Breast epithelium (tissue), 3 donors: ENCODE data around the gene SMIM14.

Experiments
- POLR2A ChIP-seq: fragments of 450-650 bp; IDR thresholded peaks from one replicate; pipeline ENCODE4 v1.6.1; 2016; ENCODE audit warnings: antibody characterized with exemption, mild to moderate bottlenecking, moderate library complexity
- POLR2AphosphoS5 ChIP-seq, 3 donors: sonication (generic); formaldehyde crosslinking; IDR thresholded peaks; one replicate each; pipeline ENCODE4 v1.6.1; 2017; ENCODE audit warnings: antibody characterized with exemption in 3 of 3
- TF ChIP-seq, protein P1 (sequence below), 3 donors: fragments of 450-650 bp; IDR thresholded peaks; one replicate each; pipeline ENCODE4 v1.5.1; 2016 to 2017; ENCODE audit warnings: antibody characterized with exemption in 3 of 3, mild to moderate bottlenecking in 3 of 3, moderate library complexity in 3 of 3

DNA sequence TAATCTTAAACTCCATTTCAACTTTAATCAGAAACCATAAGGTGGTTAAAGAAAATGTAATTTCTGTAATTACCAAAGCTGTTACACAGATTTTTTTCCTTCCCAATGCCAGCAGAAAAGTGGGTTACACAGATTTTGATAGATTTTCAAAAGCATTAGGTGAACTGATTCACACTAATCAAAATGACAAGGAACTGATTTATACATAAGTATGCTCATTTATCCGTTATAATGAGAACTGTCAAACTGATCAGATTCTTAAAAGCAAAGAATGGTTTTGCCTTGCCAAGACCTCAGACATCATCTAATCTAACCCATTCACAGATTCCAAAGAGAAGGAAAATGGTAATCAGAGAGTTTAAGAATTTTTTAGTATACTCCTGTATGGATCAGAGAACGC lies 116.6 kb downstream of the SMIM14 start:
- TF ChIP-seq POLR2AphosphoS5 (IDR thresholded peaks at IDR 0.05), result no peak
- TF ChIP-seq, protein P1, sequence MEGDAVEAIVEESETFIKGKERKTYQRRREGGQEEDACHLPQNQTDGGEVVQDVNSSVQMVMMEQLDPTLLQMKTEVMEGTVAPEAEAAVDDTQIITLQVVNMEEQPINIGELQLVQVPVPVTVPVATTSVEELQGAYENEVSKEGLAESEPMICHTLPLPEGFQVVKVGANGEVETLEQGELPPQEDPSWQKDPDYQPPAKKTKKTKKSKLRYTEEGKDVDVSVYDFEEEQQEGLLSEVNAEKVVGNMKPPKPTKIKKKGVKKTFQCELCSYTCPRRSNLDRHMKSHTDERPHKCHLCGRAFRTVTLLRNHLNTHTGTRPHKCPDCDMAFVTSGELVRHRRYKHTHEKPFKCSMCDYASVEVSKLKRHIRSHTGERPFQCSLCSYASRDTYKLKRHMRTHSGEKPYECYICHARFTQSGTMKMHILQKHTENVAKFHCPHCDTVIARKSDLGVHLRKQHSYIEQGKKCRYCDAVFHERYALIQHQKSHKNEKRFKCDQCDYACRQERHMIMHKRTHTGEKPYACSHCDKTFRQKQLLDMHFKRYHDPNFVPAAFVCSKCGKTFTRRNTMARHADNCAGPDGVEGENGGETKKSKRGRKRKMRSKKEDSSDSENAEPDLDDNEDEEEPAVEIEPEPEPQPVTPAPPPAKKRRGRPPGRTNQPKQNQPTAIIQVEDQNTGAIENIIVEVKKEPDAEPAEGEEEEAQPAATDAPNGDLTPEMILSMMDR (IDR thresholded peaks at IDR 0.05), result no peak
- TF ChIP-seq POLR2A, result no peak
